ENCODE data around the gene FREM2.

The FREM2 gene

DNA sequence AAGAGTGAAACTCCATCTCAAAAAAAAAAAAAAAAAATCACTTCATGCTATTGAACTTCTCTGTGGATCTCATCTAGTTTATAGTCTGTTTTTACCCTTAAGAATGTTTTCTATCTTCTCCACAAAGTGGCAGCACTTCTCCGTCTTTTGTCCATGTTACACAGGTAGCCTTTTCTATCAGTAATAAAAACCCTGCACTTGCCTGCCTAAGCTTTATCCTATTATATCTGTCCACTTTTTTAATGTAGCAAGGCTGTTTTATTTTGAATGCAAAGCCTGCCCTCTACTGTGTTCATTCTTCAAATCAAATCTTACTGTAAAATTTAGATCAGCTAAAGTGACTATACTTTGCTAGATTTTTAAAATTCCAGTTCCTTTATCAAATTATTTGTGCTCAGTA lies 179.8 kb downstream of the FREM2 start:
- Histone ChIP-seq H3K4me1 (ENCODE audit: control insufficient read depth, insufficient read depth, low read length, poor library complexity, severe bottlenecking) (no peaks in the 10 kb centered on the region), H3K36me3 (ENCODE audit: control insufficient read depth, insufficient read depth, low read length) (no peaks in the 10 kb centered on the region), H3K4me3 (ENCODE audit: extremely low read depth, insufficient read depth, low read length, poor library complexity, severe bottlenecking) (no peak overlapping the region), H3K9me3 (ENCODE audit: control insufficient read depth, low read length) (no peaks in the 10 kb centered on the region), H3K27ac (ENCODE audit: low read depth, low read length, severe bottlenecking) (no peak overlapping the region)
- 80 to 100% methylated on average over 1 of the region's 1 CpG for WGBS, 2 experiments (ENCODE audit: insufficient coverage in 2 of 2)

DNA sequence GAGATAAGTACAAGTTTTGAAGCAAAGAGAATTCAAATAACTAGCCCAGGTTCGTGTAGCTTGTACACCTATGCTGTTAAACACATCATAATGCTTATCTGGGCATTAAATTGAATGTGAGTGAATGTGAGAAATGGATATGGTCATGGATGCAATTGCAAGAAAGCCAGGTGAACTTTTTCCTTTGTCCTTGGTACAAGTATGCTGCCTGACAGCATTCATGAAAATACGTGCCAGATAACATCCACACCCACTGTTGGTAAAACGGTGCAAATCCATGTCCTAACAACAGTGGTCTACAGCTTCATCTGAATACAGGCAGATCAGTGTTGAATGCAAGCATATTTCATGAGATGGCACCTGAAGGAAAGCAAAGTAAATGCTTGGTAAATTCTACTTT lies 181.5 kb downstream of the FREM2 start:
- H3K4me3 ChIP-seq (ENCODE audit: extremely low read depth, insufficient read depth, low read length, poor library complexity, severe bottlenecking) = no peak overlapping the region
- H3K36me3 ChIP-seq (ENCODE audit: control insufficient read depth, insufficient read depth, low read length) = no peaks in the 10 kb centered on the region
- H3K27ac ChIP-seq (ENCODE audit: low read depth, low read length, severe bottlenecking) = no peak overlapping the region
- H3K4me1 ChIP-seq (ENCODE audit: control insufficient read depth, insufficient read depth, low read length, poor library complexity, severe bottlenecking) = no peaks in the 10 kb centered on the region
- no peaks in the 10 kb centered on the region for H3K9me3 ChIP-seq (ENCODE audit: control insufficient read depth, low read length)
- 83% methylated on average over 2 of the region's 3 CpGs for WGBS, 2 experiments (ENCODE audit: insufficient coverage in 2 of 2)

GRCh38 chr13:38868870-38869269 lies 182.0 kb downstream of the FREM2 start:
- Histone ChIP-seq H3K9me3 (ENCODE audit: control insufficient read depth, low read length) (no peaks in the 10 kb centered on the region), H3K4me3 (ENCODE audit: extremely low read depth, insufficient read depth, low read length, poor library complexity, severe bottlenecking) (no peak overlapping the region), H3K36me3 (ENCODE audit: control insufficient read depth, insufficient read depth, low read length) (no peaks in the 10 kb centered on the region), H3K4me1 (ENCODE audit: control insufficient read depth, insufficient read depth, low read length, poor library complexity, severe bottlenecking) (no peaks in the 10 kb centered on the region), H3K27ac (ENCODE audit: low read depth, low read length, severe bottlenecking) (no peak overlapping the region)
- WGBS, 2 experiments (ENCODE audit: insufficient coverage in 2 of 2) = 69 to 90% methylated on average over 2 of the region's 2 CpGs

DNA sequence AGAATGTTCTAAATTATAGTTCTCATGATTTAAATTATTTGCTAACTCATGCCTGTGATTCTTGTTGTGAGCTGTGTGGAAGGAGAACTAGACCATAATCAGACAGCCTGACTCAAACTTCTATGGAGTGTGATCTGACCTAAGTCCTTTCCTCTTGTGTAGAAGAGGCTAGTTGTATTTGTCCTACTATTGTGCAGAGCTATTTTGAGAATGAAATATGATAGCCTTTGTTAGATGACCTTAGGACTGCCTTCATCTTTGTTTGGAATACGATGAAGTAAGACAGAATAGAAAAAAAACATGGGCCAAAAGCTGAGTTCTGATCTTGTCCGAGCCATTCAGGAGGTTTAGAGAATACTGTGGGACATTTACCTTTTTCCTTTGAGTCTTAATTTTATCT lies 184.4 kb downstream of the FREM2 start:
- no peaks in the 10 kb centered on the region for H3K9me3 ChIP-seq (ENCODE audit: control insufficient read depth, low read length)
- no peaks in the 10 kb centered on the region for H3K36me3 ChIP-seq (ENCODE audit: control insufficient read depth, insufficient read depth, low read length)
- no peaks in the 10 kb centered on the region for H3K4me1 ChIP-seq (ENCODE audit: control insufficient read depth, insufficient read depth, low read length, poor library complexity, severe bottlenecking)
- H3K27ac ChIP-seq (ENCODE audit: low read depth, low read length, severe bottlenecking) = no peak overlapping the region
- H3K4me3 ChIP-seq (ENCODE audit: extremely low read depth, insufficient read depth, low read length, poor library complexity, severe bottlenecking) = no peak overlapping the region
- WGBS, 2 experiments (ENCODE audit: insufficient coverage in 2 of 2) = 100% methylated on average over 1 of the region's 2 CpGs; no CpG with 5 or more reads in 1 of the 2 experiments

DNA sequence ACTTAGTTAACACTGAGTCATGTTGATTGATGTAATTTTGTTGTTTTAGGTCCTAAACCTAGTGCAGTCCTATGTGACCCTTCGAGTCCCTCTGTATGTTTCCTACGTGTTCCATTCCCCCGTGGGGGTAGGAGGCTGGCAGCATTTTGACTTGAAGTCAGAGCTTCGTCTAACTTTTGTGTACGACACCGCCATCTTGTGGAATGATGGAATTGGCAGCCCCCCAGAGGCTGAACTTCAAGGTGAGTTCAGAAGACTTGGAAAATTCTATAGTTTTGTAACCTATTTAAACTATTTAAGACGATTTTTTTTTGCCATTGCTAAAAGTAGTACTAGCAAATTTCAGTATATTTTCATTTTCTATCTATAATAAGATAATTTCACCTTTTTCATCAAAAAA lies 185.8 kb downstream of the FREM2 start:
- H3K4me1 ChIP-seq (ENCODE audit: control insufficient read depth, insufficient read depth, low read length, poor library complexity, severe bottlenecking) = no peaks in the 10 kb centered on the region
- H3K27ac ChIP-seq (ENCODE audit: low read depth, low read length, severe bottlenecking) = no peak overlapping the region
- no peaks in the 10 kb centered on the region for H3K9me3 ChIP-seq (ENCODE audit: control insufficient read depth, low read length)
- no peaks in the 10 kb centered on the region for H3K36me3 ChIP-seq (ENCODE audit: control insufficient read depth, insufficient read depth, low read length)
- H3K4me3 ChIP-seq (ENCODE audit: extremely low read depth, insufficient read depth, low read length, poor library complexity, severe bottlenecking) = no peak overlapping the region
- 3% methylated on average over 4 of the region's 7 CpGs; no CpG with 5 or more reads in 1 of the 2 experiments for WGBS, 2 experiments (ENCODE audit: insufficient coverage in 2 of 2)

DNA sequence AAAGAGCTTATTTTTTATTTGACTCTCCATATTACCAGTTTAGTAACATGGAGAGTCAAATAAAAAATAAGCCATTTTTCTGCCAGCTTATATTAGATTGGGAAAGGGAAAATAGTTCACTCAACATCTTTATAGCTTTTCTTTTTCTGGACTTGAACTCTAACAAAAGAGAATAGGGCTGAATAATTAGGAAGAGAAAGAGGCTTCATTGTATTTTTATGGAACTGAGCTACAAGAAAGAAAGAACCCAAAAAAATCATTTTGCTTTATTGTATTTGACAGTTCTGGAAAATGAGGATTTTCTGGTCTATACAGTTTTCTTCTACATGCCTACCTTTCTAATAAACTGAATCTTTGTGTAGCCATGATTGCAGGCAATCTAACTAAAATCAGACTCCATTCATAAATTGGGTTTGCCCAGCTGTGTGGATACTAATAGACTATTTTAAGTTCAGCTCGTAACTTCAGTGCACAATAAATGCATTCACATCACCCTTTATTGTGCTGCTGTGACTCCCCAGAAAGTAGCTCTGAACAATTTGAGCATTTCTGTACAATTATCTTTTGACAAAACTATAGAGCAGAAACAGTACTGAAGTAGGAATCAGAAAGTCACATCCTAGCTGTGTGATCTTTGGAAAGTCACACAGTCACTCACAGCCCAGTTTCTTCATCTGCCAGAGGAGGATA lies 188.5 kb downstream of the FREM2 start:
- 83% methylated on average over 1 of the region's 1 CpG; no CpG with 5 or more reads in 1 of the 2 experiments for WGBS, 2 experiments (ENCODE audit: insufficient coverage in 2 of 2)
- H3K4me3 ChIP-seq (ENCODE audit: extremely low read depth, insufficient read depth, low read length, poor library complexity, severe bottlenecking) = no peak overlapping the region
- no peaks in the 10 kb centered on the region for H3K4me1 ChIP-seq (ENCODE audit: control insufficient read depth, insufficient read depth, low read length, poor library complexity, severe bottlenecking)
- no peak overlapping the region for H3K27ac ChIP-seq (ENCODE audit: low read depth, low read length, severe bottlenecking)
- peaks cover 3% of the 10 kb centered on the region for H3K36me3 ChIP-seq (ENCODE audit: control insufficient read depth, insufficient read depth, low read length)
- H3K9me3 ChIP-seq (ENCODE audit: control insufficient read depth, low read length) = no peaks in the 10 kb centered on the region

GRCh38 chr13:38879278-38879677 lies 192.4 kb downstream of the FREM2 start:
- Histone ChIP-seq H3K4me1 (ENCODE audit: control insufficient read depth, insufficient read depth, low read length, poor library complexity, severe bottlenecking) (no peaks in the 10 kb centered on the region), H3K27ac (ENCODE audit: low read depth, low read length, severe bottlenecking) (no peak overlapping the region), H3K4me3 (ENCODE audit: extremely low read depth, insufficient read depth, low read length, poor library complexity, severe bottlenecking) (no peak overlapping the region), H3K9me3 (ENCODE audit: control insufficient read depth, low read length) (no peaks in the 10 kb centered on the region), H3K36me3 (ENCODE audit: control insufficient read depth, insufficient read depth, low read length) (peaks cover 3% of the 10 kb centered on the region)
- 100% methylated on average over 2 of the region's 3 CpGs for WGBS, 2 experiments (ENCODE audit: insufficient coverage in 2 of 2)

DNA sequence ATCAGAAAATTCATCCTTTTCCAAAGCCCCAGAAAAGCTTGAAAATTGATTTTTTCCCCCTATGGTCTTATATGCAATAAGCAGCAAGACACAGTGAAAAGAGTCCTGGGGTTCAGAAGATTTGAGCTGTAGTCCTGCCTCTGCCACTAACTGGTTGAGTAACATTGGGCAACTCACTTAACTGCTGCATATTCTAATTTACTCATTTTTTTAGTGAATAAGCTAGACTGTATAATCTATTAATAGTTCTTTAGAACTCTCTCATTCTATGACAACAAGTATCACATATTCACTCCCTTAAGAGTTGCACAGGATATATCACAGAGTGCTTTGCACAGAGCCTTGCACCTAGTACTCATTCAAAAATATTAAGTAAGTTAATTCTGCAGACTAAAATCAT lies 192.9 kb downstream of the FREM2 start:
- H3K4me3 ChIP-seq (ENCODE audit: extremely low read depth, insufficient read depth, low read length, poor library complexity, severe bottlenecking) = no peak overlapping the region
- H3K36me3 ChIP-seq (ENCODE audit: control insufficient read depth, insufficient read depth, low read length) = peaks cover 3% of the 10 kb centered on the region
- H3K27ac ChIP-seq (ENCODE audit: low read depth, low read length, severe bottlenecking) = no peak overlapping the region
- no peaks in the 10 kb centered on the region for H3K4me1 ChIP-seq (ENCODE audit: control insufficient read depth, insufficient read depth, low read length, poor library complexity, severe bottlenecking)
- no peaks in the 10 kb centered on the region for H3K9me3 ChIP-seq (ENCODE audit: control insufficient read depth, low read length)

DNA sequence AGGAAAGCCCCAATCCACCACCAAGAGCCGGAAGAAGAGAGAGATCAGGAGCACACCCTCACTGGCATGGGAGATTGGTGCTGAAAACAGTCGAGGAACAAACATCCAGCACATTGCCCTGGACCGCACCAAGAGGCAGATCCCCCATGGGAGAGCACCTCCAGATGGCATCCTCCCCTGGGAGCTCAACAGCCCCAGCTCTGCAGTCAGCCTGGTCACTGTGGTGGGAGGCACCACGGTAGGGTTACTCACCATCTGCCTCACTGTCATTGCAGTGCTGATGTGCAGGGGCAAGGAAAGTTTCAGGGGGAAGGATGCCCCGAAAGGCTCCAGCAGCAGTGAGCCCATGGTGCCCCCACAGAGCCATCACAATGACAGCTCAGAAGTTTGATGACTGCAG lies 193.5 kb downstream of the FREM2 start:
- WGBS, 2 experiments (ENCODE audit: insufficient coverage in 2 of 2) = 88 to 90% methylated on average over 3 to 4 of the region's 5 CpGs
- Histone ChIP-seq H3K4me1 (ENCODE audit: control insufficient read depth, insufficient read depth, low read length, poor library complexity, severe bottlenecking) (no peaks in the 10 kb centered on the region), H3K4me3 (ENCODE audit: extremely low read depth, insufficient read depth, low read length, poor library complexity, severe bottlenecking) (no peak overlapping the region), H3K27ac (ENCODE audit: low read depth, low read length, severe bottlenecking) (no peak overlapping the region), H3K36me3 (ENCODE audit: control insufficient read depth, insufficient read depth, low read length) (peaks cover 3% of the 10 kb centered on the region), H3K9me3 (ENCODE audit: control insufficient read depth, low read length) (no peaks in the 10 kb centered on the region)

- Histone ChIP-seq H3K36me3 (ENCODE audit: control insufficient read depth, insufficient read depth, low read length) (peaks cover 3% of the 10 kb centered on the region), H3K4me1 (ENCODE audit: control insufficient read depth, insufficient read depth, low read length, poor library complexity, severe bottlenecking) (no peaks in the 10 kb centered on the region), H3K9me3 (ENCODE audit: control insufficient read depth, low read length) (no peaks in the 10 kb centered on the region), H3K4me3 (ENCODE audit: extremely low read depth, insufficient read depth, low read length, poor library complexity, severe bottlenecking) (no peak overlapping the region), H3K27ac (ENCODE audit: low read depth, low read length, severe bottlenecking) (no peak overlapping the region)
- 20 to 25% methylated on average over 1 of the region's 2 CpGs for WGBS, 2 experiments (ENCODE audit: insufficient coverage in 2 of 2)
These were observed 196.9 kb downstream of the FREM2 start for GRCh38 chr13:38883783-38884182.

DNA sequence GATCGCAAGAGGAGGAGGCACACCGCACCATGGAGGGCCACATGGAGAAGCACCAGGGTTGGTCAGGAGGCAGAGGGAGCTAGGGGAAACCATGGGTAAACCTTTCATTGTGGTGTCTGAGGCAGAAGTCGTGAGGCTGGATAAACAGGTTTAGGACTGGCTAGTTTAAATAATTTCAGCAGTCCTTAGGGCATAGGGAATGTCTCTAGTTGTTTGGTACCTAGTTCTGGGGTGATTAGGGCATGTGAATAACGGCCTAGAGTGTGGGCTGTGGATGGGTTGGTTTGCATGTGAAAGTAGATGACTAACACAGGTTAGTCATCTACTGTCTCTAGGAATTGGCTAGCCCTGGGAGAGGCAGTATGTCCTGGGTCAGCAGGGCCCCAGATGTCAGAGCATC lies 201.4 kb downstream of the FREM2 start:
- Histone ChIP-seq H3K4me1 (ENCODE audit: control insufficient read depth, insufficient read depth, low read length, poor library complexity, severe bottlenecking) (no peaks in the 10 kb centered on the region), H3K9me3 (ENCODE audit: control insufficient read depth, low read length) (no peaks in the 10 kb centered on the region), H3K4me3 (ENCODE audit: extremely low read depth, insufficient read depth, low read length, poor library complexity, severe bottlenecking) (no peak overlapping the region), H3K27ac (ENCODE audit: low read depth, low read length, severe bottlenecking) (no peak overlapping the region), H3K36me3 (ENCODE audit: control insufficient read depth, insufficient read depth, low read length) (no peaks in the 10 kb centered on the region)
- 72 to 90% methylated on average over 3 to 4 of the region's 4 CpGs for WGBS, 2 experiments (ENCODE audit: insufficient coverage in 2 of 2)

All from mesodermal cell (in vitro differentiated cells).